Calu3 (cell line): ENCODE results near the gene OPN4. TPM values are rescaled to one million over a fixed set of nuclear protein-coding genes. Genes with fewer than 3 reads are reported as not detected.

Experiments used
- BruUV-seq: library from RNA; stranded (reverse); fragments of 400-500 nt; replicated peaks from 2 replicates; lab custom pipeline; 2021; lab: Mats Ljungman, UMichigan
- CTCF ChIA-PET: fragments of 300-600 bp; sonication (Branson Sonifier 250); formaldehyde crosslinking; loops from one replicate; lab custom pipeline; 2022; ENCODE audit warnings: antibody characterized with exemption; lab: Charles Lee
- DNase-seq: peaks from one replicate; pipeline ENCODE4 v3.0.0; 2022
- H3K27ac Mint-ChIP-seq: one replicate; pipeline ENCODE4 v1.8.0; 2022; ENCODE audit warnings: mixed read lengths; ENCODE audit not compliant: unreplicated experiment
- H3K27me3 Mint-ChIP-seq: one replicate; pipeline ENCODE4 v1.8.0; 2022; ENCODE audit warnings: mixed read lengths; ENCODE audit not compliant: unreplicated experiment
- H3K36me3 Mint-ChIP-seq: one replicate; pipeline ENCODE4 v1.8.0; 2022; ENCODE audit warnings: mild to moderate bottlenecking, moderate library complexity, mixed read lengths; ENCODE audit not compliant: insufficient read depth, unreplicated experiment
- H3K4me1 Mint-ChIP-seq: one replicate; pipeline ENCODE4 v1.8.0; 2022; ENCODE audit warnings: mild to moderate bottlenecking, low read depth, mixed read lengths; ENCODE audit not compliant: unreplicated experiment
- H3K4me3 Mint-ChIP-seq: one replicate; pipeline ENCODE4 v1.8.0; 2022; ENCODE audit warnings: mild to moderate bottlenecking, low read depth, moderate library complexity, mixed read lengths; ENCODE audit not compliant: unreplicated experiment
- H3K9me3 Mint-ChIP-seq: one replicate; pipeline ENCODE4 v1.8.0; 2022; ENCODE audit warnings: low read depth, mixed read lengths; ENCODE audit not compliant: unreplicated experiment
- CTCF ChIP-seq: fragments of 200-600 bp; IDR thresholded peaks from one replicate; pipeline ENCODE4 v1.8.0; 2022; ENCODE audit warnings: antibody characterized with exemption; ENCODE audit not compliant: unreplicated experiment
- intact Hi-C: fragments of 100-400 bp; cut with micrococcal nuclease; formaldehyde crosslinking; loops from one replicate; pipeline ENCODE4 v1.10.0; 2022; ENCODE audit not compliant: unreplicated experiment
- total RNA-seq: library from RNA; stranded (reverse); gene quantifications from 2 replicates; pipeline ENCODE4 v1.2.3, GENCODE V29; 2022

The OPN4 gene
- total RNA-seq, 1 experiment from 2014 or later: not detected

- H3K9me3 Mint-ChIP-seq: no peaks in the 10 kb centered on the region
- no peak for TF ChIP-seq CTCF
- H3K27ac Mint-ChIP-seq: no peak overlapping the region
- CTCF ChIA-PET: interaction anchor here (0.7 kb wide), 1 partner anchor 35 kb away, joined by 4 read pairs; no protein-coding TSS in a partner anchor
- no TSS peak for BruUV-seq
- peaks cover 40% of the 10 kb centered on the region for H3K27me3 Mint-ChIP-seq
- no peak overlapping the region for H3K4me3 Mint-ChIP-seq
- no peaks in the 10 kb centered on the region for H3K36me3 Mint-ChIP-seq
- DNase-seq: no peak
- H3K4me1 Mint-ChIP-seq: no peaks in the 10 kb centered on the region
- intact Hi-C loops: no loop called here
These were observed 3.2 kb downstream of the OPN4 start for GRCh38 chr10:86657396-86658011.

GRCh38 chr10:86658261-86658741, 4.0 kb downstream of the OPN4 start:
- DNase-seq: no peak
- H3K36me3 Mint-ChIP-seq: no peaks in the 10 kb centered on the region
- H3K27me3 Mint-ChIP-seq: peaks cover 40% of the 10 kb centered on the region
- no peaks in the 10 kb centered on the region for H3K4me1 Mint-ChIP-seq
- intact Hi-C loops: no loop called here
- no peak overlapping the region for H3K27ac Mint-ChIP-seq
- no TSS peak for BruUV-seq
- no peak for TF ChIP-seq CTCF
- H3K9me3 Mint-ChIP-seq: no peaks in the 10 kb centered on the region
- H3K4me3 Mint-ChIP-seq: no peak overlapping the region
- CTCF ChIA-PET: no interaction called here

- DNase-seq: no peak
- Mint-ChIP-seq H3K4me1 (no peaks in the 10 kb centered on the region), H3K4me3 (no peak overlapping the region), H3K9me3 (no peaks in the 10 kb centered on the region), H3K27ac (no peak overlapping the region), H3K36me3 (no peaks in the 10 kb centered on the region), H3K27me3 (peaks cover 44% of the 10 kb centered on the region)
- CTCF ChIA-PET: no interaction called here
- BruUV-seq: no TSS peak
- no peak for TF ChIP-seq CTCF
- intact Hi-C loops: no loop called here
These were observed 4.4 kb downstream of the OPN4 start for GRCh38 chr10:86658751-86659150.

GRCh38 chr10:86659161-86659691, 4.9 kb downstream of the OPN4 start:
- no peak for TF ChIP-seq CTCF
- no peak for DNase-seq
- no peak overlapping the region for H3K27ac Mint-ChIP-seq
- no peaks in the 10 kb centered on the region for H3K9me3 Mint-ChIP-seq
- BruUV-seq: no TSS peak
- intact Hi-C loops: no loop called here
- H3K4me1 Mint-ChIP-seq: no peaks in the 10 kb centered on the region
- CTCF ChIA-PET: no interaction called here
- H3K4me3 Mint-ChIP-seq: no peak overlapping the region
- peaks cover 49% of the 10 kb centered on the region for H3K27me3 Mint-ChIP-seq
- no peaks in the 10 kb centered on the region for H3K36me3 Mint-ChIP-seq
